Measurements from ENCODE around the gene PLEKHA7.
"Not testable (repeated sequence)": the region's sequence is repeated elsewhere in the genome, so short reads cannot be mapped to it uniquely, and the experiment has no call there.

The PLEKHA7 gene

DNA sequence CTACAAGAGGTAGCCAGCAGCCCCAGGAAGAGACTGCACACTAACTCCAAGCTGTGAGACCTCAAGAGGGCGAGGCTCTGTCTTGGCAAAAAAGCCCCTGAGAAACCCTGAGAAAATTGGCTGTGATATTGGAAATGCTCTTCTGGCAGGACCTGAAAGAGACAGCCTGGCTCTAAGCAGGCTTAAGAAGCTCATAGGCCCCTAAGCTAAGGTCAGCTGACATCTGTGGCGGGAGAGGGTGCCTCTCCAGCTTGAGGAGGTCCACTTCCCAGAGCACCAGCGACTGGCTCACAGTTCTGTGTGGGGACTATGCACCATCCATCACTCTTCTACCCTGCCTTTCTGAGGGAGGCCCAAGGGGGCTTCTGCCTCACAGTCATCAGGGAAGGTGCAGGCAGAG is 12.4 kb downstream of the PLEKHA7 start:
- H3K9me3 ChIP-seq (ENCODE audit: control insufficient read depth, low read length), result no peaks in the 10 kb centered on the region
- H3K79me1 ChIP-seq (replicated peaks; ENCODE audit: low read length, poor library complexity, severe bottlenecking), result peaks cover 16% of the 10 kb centered on the region
- peaks cover 0 to 5% of the 10 kb centered on the region in 2 experiments for H3K36me3 ChIP-seq (ENCODE audit: control insufficient read depth in 1 of 2, insufficient read depth in 2 of 2, low read depth in 1 of 2, low read length in 2 of 2)
- H3K18ac ChIP-seq (ENCODE audit: low read depth in 1 of 2, low read length in 2 of 2), result no peak overlapping the region
- H3K14ac ChIP-seq (ENCODE audit: low read length in 2 of 2), result no peak overlapping the region
- no peak overlapping the region for H3K4me3 ChIP-seq (ENCODE audit: insufficient read depth in 1 of 2, low read depth in 1 of 2, low read length in 2 of 2)
- WGBS, result 68% methylated on average over 3 of the region's 3 CpGs
- no peak overlapping the region for H3K27ac ChIP-seq (ENCODE audit: low read length, poor library complexity, severe bottlenecking)
- H2AK5ac ChIP-seq (ENCODE audit: low read length, severe bottlenecking), result no peak overlapping the region
- no peak for DNase-seq
- H3K4me1 ChIP-seq (ENCODE audit: control insufficient read depth, insufficient read depth, low read depth, low read length), result peaks cover 6% of the 10 kb centered on the region
- H2BK120ac ChIP-seq (ENCODE audit: low read depth, low read length), result no peak overlapping the region
- H4K91ac ChIP-seq (ENCODE audit: low read length), result no peak overlapping the region
- H2AFZ ChIP-seq (ENCODE audit: low read depth, low read length), result no peak overlapping the region
- H2BK12ac ChIP-seq (ENCODE audit: low read length in 2 of 2), result no peak overlapping the region
- H2BK15ac ChIP-seq (ENCODE audit: low read depth, poor library complexity, severe bottlenecking), result no peak overlapping the region
- H3K4me2 ChIP-seq (ENCODE audit: low read length, poor library complexity, severe bottlenecking), result no peak overlapping the region
- no peak overlapping the region for H2BK5ac ChIP-seq (ENCODE audit: low read depth, low read length, poor library complexity, severe bottlenecking)
- no peak overlapping the region for H4K8ac ChIP-seq (ENCODE audit: low read length)
- H3K27me3 ChIP-seq (ENCODE audit: control insufficient read depth in 1 of 2, insufficient read depth in 1 of 2, low read length in 2 of 2), result peaks cover 5 to 7% of the 10 kb centered on the region in 2 experiments
- no peak overlapping the region for H3K23ac ChIP-seq (ENCODE audit: low read length in 2 of 2)
- H3K9ac ChIP-seq (ENCODE audit: low read length), result no peak overlapping the region
- H3K4ac ChIP-seq (ENCODE audit: low read depth in 1 of 2, low read length in 2 of 2), result no peak overlapping the region

DNA sequence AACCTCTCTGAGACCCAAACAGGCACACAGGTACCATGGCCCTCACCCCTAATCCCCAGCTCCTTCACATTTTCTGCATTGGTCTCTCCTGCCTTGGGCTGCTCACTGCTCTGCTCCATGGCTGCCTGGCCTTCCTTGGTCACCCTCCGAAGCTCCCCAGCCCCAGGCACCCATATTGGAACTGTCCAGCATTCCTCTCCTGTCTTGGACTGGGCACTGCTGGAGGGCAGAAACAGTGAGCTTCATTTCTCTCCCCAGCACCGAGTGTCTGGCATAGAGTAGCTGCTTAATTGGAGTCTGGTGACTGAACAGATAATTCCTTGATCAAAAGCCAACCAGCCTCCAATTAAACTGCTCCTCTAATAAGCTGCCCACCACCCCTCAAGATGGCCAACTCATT is 13.2 kb downstream of the PLEKHA7 start:
- Histone ChIP-seq H3K4ac (ENCODE audit: low read depth in 1 of 2, low read length in 2 of 2) (no peak overlapping the region), H4K91ac (ENCODE audit: low read length) (no peak overlapping the region), H3K27me3 (ENCODE audit: control insufficient read depth in 1 of 2, insufficient read depth in 1 of 2, low read length in 2 of 2) (peaks cover 5 to 7% of the 10 kb centered on the region in 2 experiments), H3K4me3 (ENCODE audit: insufficient read depth in 1 of 2, low read depth in 1 of 2, low read length in 2 of 2) (no peak overlapping the region), H2BK12ac (ENCODE audit: low read length in 2 of 2) (no peak overlapping the region), H2BK15ac (ENCODE audit: low read depth, poor library complexity, severe bottlenecking) (no peak overlapping the region), H3K79me1 (replicated peaks; ENCODE audit: low read length, poor library complexity, severe bottlenecking) (peaks cover 13% of the 10 kb centered on the region), H3K27ac (ENCODE audit: low read length, poor library complexity, severe bottlenecking) (no peak overlapping the region), H3K9me3 (ENCODE audit: control insufficient read depth, low read length) (no peaks in the 10 kb centered on the region), H3K4me2 (ENCODE audit: low read length, poor library complexity, severe bottlenecking) (no peak overlapping the region), H3K36me3 (ENCODE audit: control insufficient read depth in 1 of 2, insufficient read depth in 2 of 2, low read depth in 1 of 2, low read length in 2 of 2) (peaks cover 0 to 5% of the 10 kb centered on the region in 2 experiments), H2BK120ac (ENCODE audit: low read depth, low read length) (no peak overlapping the region), H2BK5ac (ENCODE audit: low read depth, low read length, poor library complexity, severe bottlenecking) (no peak overlapping the region), H4K8ac (ENCODE audit: low read length) (no peak overlapping the region), H2AFZ (ENCODE audit: low read depth, low read length) (no peak overlapping the region), H3K14ac (ENCODE audit: low read length in 2 of 2) (no peak overlapping the region), H2AK5ac (ENCODE audit: low read length, severe bottlenecking) (no peak overlapping the region), H3K4me1 (ENCODE audit: control insufficient read depth, insufficient read depth, low read depth, low read length) (peaks cover 11% of the 10 kb centered on the region), H3K18ac (ENCODE audit: low read depth in 1 of 2, low read length in 2 of 2) (no peak overlapping the region), H3K9ac (ENCODE audit: low read length) (no peak overlapping the region), H3K23ac (ENCODE audit: low read length in 2 of 2) (peak overlapping the region in 1 of 2 experiments; percentile 20)
- no peak for DNase-seq
- whole genome bisulfite sequencing, result 84% methylated on average over 2 of the region's 2 CpGs

DNA sequence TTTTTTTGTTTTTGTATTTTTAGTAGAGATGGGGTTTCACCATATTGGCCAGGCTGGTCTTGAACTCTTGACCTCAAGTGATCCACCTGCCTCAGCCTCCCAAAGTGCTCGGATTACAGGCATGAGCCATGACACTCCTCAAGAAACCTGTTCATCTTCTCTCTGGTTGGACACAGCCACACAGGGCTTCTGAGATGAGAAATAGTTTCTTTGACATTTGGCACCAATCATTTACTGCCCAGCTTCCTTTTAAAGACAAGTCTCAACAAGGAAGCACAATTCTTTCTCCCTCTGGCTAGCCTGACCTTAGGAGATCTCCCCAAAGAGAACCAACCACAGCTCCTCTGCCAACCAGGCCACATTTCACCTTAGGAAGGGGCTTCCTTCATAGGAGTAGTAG is 14.0 kb downstream of the PLEKHA7 start:
- WGBS, result 38% methylated on average over 1 of the region's 1 CpG
- H3K9me3 ChIP-seq (ENCODE audit: control insufficient read depth, low read length); H2AFZ ChIP-seq (ENCODE audit: low read depth, low read length); DNase-seq; H2AK5ac ChIP-seq (ENCODE audit: low read length, severe bottlenecking); H2BK5ac ChIP-seq (ENCODE audit: low read depth, low read length, poor library complexity, severe bottlenecking); H3K4me2 ChIP-seq (ENCODE audit: low read length, poor library complexity, severe bottlenecking); H2BK15ac ChIP-seq (ENCODE audit: low read depth, poor library complexity, severe bottlenecking); H3K27me3 ChIP-seq (ENCODE audit: control insufficient read depth in 1 of 2, insufficient read depth in 1 of 2, low read length in 2 of 2); H3K27ac ChIP-seq (ENCODE audit: low read length, poor library complexity, severe bottlenecking); H4K8ac ChIP-seq (ENCODE audit: low read length); H3K36me3 ChIP-seq (ENCODE audit: control insufficient read depth in 1 of 2, insufficient read depth in 2 of 2, low read depth in 1 of 2, low read length in 2 of 2); H3K14ac ChIP-seq (ENCODE audit: low read length in 2 of 2); H2BK12ac ChIP-seq (ENCODE audit: low read length in 2 of 2); H3K4ac ChIP-seq (ENCODE audit: low read depth in 1 of 2, low read length in 2 of 2); H2BK120ac ChIP-seq (ENCODE audit: low read depth, low read length); H4K91ac ChIP-seq (ENCODE audit: low read length); H3K18ac ChIP-seq (ENCODE audit: low read depth in 1 of 2, low read length in 2 of 2); H3K23ac ChIP-seq (ENCODE audit: low read length in 2 of 2); H3K4me3 ChIP-seq (ENCODE audit: insufficient read depth in 1 of 2, low read depth in 1 of 2, low read length in 2 of 2); H3K9ac ChIP-seq (ENCODE audit: low read length): not testable (repeated sequence)
- Histone ChIP-seq H3K4me1 (ENCODE audit: control insufficient read depth, insufficient read depth, low read depth, low read length) (peaks cover 12% of the 10 kb centered on the region), H3K79me1 (replicated peaks; ENCODE audit: low read length, poor library complexity, severe bottlenecking) (peaks cover 12% of the 10 kb centered on the region)

DNA sequence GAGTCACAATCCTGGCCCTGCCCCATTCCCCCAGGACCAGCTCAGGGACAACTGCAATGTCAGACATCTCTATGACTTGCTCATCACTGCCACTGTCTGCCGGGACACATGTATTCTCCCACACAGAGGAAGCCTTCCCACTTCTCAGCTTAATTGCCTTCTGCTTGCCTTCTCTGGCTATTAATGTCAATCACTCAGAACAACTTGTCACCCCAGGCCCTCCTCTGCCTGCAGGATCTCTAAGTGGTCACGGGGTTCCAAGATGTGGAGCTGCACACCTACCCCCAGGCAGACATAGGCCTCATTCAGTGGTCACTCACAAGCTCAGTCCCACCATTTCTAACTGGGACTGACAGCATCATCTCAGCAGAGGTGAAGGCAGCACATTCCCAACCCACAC is 15.1 kb downstream of the PLEKHA7 start:
- no peak overlapping the region for H3K23ac ChIP-seq (ENCODE audit: low read length in 2 of 2)
- no peak overlapping the region for H3K4ac ChIP-seq (ENCODE audit: low read depth in 1 of 2, low read length in 2 of 2)
- H3K18ac ChIP-seq (ENCODE audit: low read depth in 1 of 2, low read length in 2 of 2), result no peak overlapping the region
- peak overlapping the region; percentile 32 for H2AK5ac ChIP-seq (ENCODE audit: low read length, severe bottlenecking)
- WGBS, result 78% methylated on average over 2 of the region's 2 CpGs
- H3K9me3 ChIP-seq (ENCODE audit: control insufficient read depth, low read length), result no peaks in the 10 kb centered on the region
- H3K27ac ChIP-seq (ENCODE audit: low read length, poor library complexity, severe bottlenecking), result no peak overlapping the region
- H3K4me2 ChIP-seq (ENCODE audit: low read length, poor library complexity, severe bottlenecking), result no peak overlapping the region
- H3K79me1 ChIP-seq (replicated peaks; ENCODE audit: low read length, poor library complexity, severe bottlenecking), result peaks cover 13% of the 10 kb centered on the region
- no peak overlapping the region for H3K14ac ChIP-seq (ENCODE audit: low read length in 2 of 2)
- no peak overlapping the region for H4K91ac ChIP-seq (ENCODE audit: low read length)
- H3K27me3 ChIP-seq (ENCODE audit: control insufficient read depth in 1 of 2, insufficient read depth in 1 of 2, low read length in 2 of 2), result peaks cover 5 to 13% of the 10 kb centered on the region in 2 experiments
- H3K9ac ChIP-seq (ENCODE audit: low read length), result no peak overlapping the region
- H2BK15ac ChIP-seq (ENCODE audit: low read depth, poor library complexity, severe bottlenecking), result no peak overlapping the region
- H3K4me3 ChIP-seq (ENCODE audit: insufficient read depth in 1 of 2, low read depth in 1 of 2, low read length in 2 of 2), result no peak overlapping the region
- H2BK5ac ChIP-seq (ENCODE audit: low read depth, low read length, poor library complexity, severe bottlenecking), result no peak overlapping the region
- no peak overlapping the region for H4K8ac ChIP-seq (ENCODE audit: low read length)
- no peak overlapping the region for H2BK12ac ChIP-seq (ENCODE audit: low read length in 2 of 2)
- DNase-seq, result no peak
- peaks cover 0 to 5% of the 10 kb centered on the region in 2 experiments for H3K36me3 ChIP-seq (ENCODE audit: control insufficient read depth in 1 of 2, insufficient read depth in 2 of 2, low read depth in 1 of 2, low read length in 2 of 2)
- no peak overlapping the region for H2BK120ac ChIP-seq (ENCODE audit: low read depth, low read length)
- no peak overlapping the region for H2AFZ ChIP-seq (ENCODE audit: low read depth, low read length)
- H3K4me1 ChIP-seq (ENCODE audit: control insufficient read depth, insufficient read depth, low read depth, low read length), result peaks cover 21% of the 10 kb centered on the region
